Caco-2 (cell line): ENCODE data around the gene UGT1A9. TPM values are rescaled to one million over a fixed set of nuclear protein-coding genes. Genes with fewer than 3 reads are reported as not detected.

Experiments used
- BruUV-seq: library from RNA; stranded (reverse); fragments of 400-500 nt; replicated peaks from 2 replicates; lab custom pipeline; 2021; lab: Mats Ljungman, UMichigan
- CTCF ChIA-PET: fragments of 300-600 bp; sonication (Branson Sonifier 250); formaldehyde crosslinking; loops from one replicate; lab custom pipeline; 2022; ENCODE audit warnings: antibody characterized with exemption; lab: Charles Lee
- POLR2A ChIA-PET: fragments of 300-600 bp; sonication (Branson Sonifier 250); formaldehyde crosslinking; loops from one replicate; lab custom pipeline; 2022; ENCODE audit warnings: antibody characterized with exemption; lab: Charles Lee
- DNase-seq, 2 experiments: peaks; one replicate each; pipeline versions ENCODE4 v3.0.0 to v3.0.0-alpha.2; 2020 to 2022
- H3K27me3 ChIP-seq: replicated peaks from 2 replicates; pipeline ENCODE4 v1.6.0; 2011; ENCODE audit warnings: low read length; ENCODE audit not compliant: control insufficient read depth, insufficient read depth
- H3K36me3 ChIP-seq: 2 replicates; pipeline ENCODE4 v1.5.1; 2011; ENCODE audit warnings: low read length; ENCODE audit not compliant: control insufficient read depth, insufficient read depth
- H3K4me1 ChIP-seq: fragments of 250-450 bp; sonication (Bioruptor Pico); 2 replicates; pipeline ENCODE4 v1.5.1; 2020; ENCODE audit warnings: mild to moderate bottlenecking
- H3K4me3 ChIP-seq: 2 replicates; pipeline ENCODE4 v1.5.1; 2011; ENCODE audit warnings: low read depth, mild to moderate bottlenecking, control low read depth, low read length
- H3K9me3 ChIP-seq: fragments of 250-450 bp; sonication (Bioruptor Pico); 2 replicates; pipeline ENCODE4 v1.5.1; 2020; ENCODE audit warnings: mild to moderate bottlenecking, moderate library complexity
- H3K27ac Mint-ChIP-seq: one replicate; pipeline ENCODE4 v1.8.0; 2022; ENCODE audit warnings: mixed read lengths; ENCODE audit not compliant: unreplicated experiment
- H3K27me3 Mint-ChIP-seq: one replicate; pipeline ENCODE4 v1.8.0; 2022; ENCODE audit warnings: mixed read lengths; ENCODE audit not compliant: insufficient read depth, unreplicated experiment
- H3K36me3 Mint-ChIP-seq: one replicate; pipeline ENCODE4 v1.8.0; 2022; ENCODE audit warnings: mild to moderate bottlenecking, mixed read lengths; ENCODE audit not compliant: insufficient read depth, unreplicated experiment
- H3K4me1 Mint-ChIP-seq: one replicate; pipeline ENCODE4 v1.8.0; 2022; ENCODE audit warnings: low read depth, mixed read lengths; ENCODE audit not compliant: unreplicated experiment
- H3K4me3 Mint-ChIP-seq: one replicate; pipeline ENCODE4 v1.8.0; 2022; ENCODE audit warnings: mild to moderate bottlenecking, moderate library complexity, mixed read lengths; ENCODE audit not compliant: unreplicated experiment
- H3K9me3 Mint-ChIP-seq: one replicate; pipeline ENCODE4 v1.8.0; 2022; ENCODE audit warnings: mixed read lengths; ENCODE audit not compliant: unreplicated experiment
- intact Hi-C: fragments of 100-400 bp; cut with micrococcal nuclease; formaldehyde crosslinking; loops from one replicate; pipeline ENCODE4 v1.10.0; 2022; ENCODE audit not compliant: unreplicated experiment
- total RNA-seq: library from RNA; stranded (reverse); gene quantifications from 2 replicates; pipeline ENCODE4 v1.2.3, GENCODE V29; 2022
- TF ChIP-seq, protein P1 (sequence below), 2 experiments: fragments of 200-600 bp in 1 of 2; IDR thresholded peaks; 1 replicate in 1 of 2; 2 replicates in 1 of 2; pipeline versions ENCODE4 v1.5.1 to v1.8.0; 2011 to 2022; ENCODE audit warnings: antibody characterized with exemption in 1 of 2, control low read depth in 1 of 2, inconsistent platforms in 1 of 2, low read depth in 1 of 2, low read length in 1 of 2, mild to moderate bottlenecking in 1 of 2, moderate library complexity in 1 of 2; ENCODE audit not compliant: insufficient read depth in 1 of 2, severe bottlenecking in 1 of 2, unreplicated experiment in 1 of 2

UGT1A9 gene
- total RNA-seq, 1 experiment from 2014 or later: 0.20 TPM

- Mint-ChIP-seq H3K4me1 (no peaks in the 10 kb centered on the region), H3K27me3 (no peaks in the 10 kb centered on the region), H3K4me3 (no peak overlapping the region), H3K27ac (no peak overlapping the region), H3K36me3 (no peaks in the 10 kb centered on the region), H3K9me3 (no peaks in the 10 kb centered on the region)
- intact Hi-C loops: loop anchor here (1.0 kb wide), 1 partner anchor 19 kb away; no protein-coding TSS in a partner anchor
- TF ChIP-seq, protein P1, sequence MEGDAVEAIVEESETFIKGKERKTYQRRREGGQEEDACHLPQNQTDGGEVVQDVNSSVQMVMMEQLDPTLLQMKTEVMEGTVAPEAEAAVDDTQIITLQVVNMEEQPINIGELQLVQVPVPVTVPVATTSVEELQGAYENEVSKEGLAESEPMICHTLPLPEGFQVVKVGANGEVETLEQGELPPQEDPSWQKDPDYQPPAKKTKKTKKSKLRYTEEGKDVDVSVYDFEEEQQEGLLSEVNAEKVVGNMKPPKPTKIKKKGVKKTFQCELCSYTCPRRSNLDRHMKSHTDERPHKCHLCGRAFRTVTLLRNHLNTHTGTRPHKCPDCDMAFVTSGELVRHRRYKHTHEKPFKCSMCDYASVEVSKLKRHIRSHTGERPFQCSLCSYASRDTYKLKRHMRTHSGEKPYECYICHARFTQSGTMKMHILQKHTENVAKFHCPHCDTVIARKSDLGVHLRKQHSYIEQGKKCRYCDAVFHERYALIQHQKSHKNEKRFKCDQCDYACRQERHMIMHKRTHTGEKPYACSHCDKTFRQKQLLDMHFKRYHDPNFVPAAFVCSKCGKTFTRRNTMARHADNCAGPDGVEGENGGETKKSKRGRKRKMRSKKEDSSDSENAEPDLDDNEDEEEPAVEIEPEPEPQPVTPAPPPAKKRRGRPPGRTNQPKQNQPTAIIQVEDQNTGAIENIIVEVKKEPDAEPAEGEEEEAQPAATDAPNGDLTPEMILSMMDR (IDR thresholded peaks at IDR 0.05; ENCODE audit: insufficient read depth in 1 of 2, low read depth in 1 of 2, low read length in 1 of 2, severe bottlenecking in 1 of 2, unreplicated experiment in 1 of 2): no peak
- DNase-seq: no peak
- H3K27me3 ChIP-seq: no peaks in the 10 kb centered on the region
- no peak overlapping the region for H3K4me3 ChIP-seq
- ChIA-PET POLR2A (no interaction called here), CTCF (no interaction called here)
- H3K9me3 ChIP-seq: no peaks in the 10 kb centered on the region
- BruUV-seq: no TSS peak
- no peaks in the 10 kb centered on the region for H3K36me3 ChIP-seq
- H3K4me1 ChIP-seq: no peaks in the 10 kb centered on the region
Observed at GRCh38 chr2:233803994-233804393, 132.3 kb downstream of the UGT1A9 start.

- Mint-ChIP-seq H3K4me3 (no peak overlapping the region), H3K27ac (no peak overlapping the region), H3K9me3 (no peaks in the 10 kb centered on the region), H3K36me3 (no peaks in the 10 kb centered on the region), H3K27me3 (no peaks in the 10 kb centered on the region), H3K4me1 (no peaks in the 10 kb centered on the region)
- ChIA-PET POLR2A (no interaction called here), CTCF (no interaction called here)
- no peak for DNase-seq
- no peaks in the 10 kb centered on the region for H3K9me3 ChIP-seq
- H3K4me3 ChIP-seq: no peak overlapping the region
- TF ChIP-seq, protein P1 (IDR thresholded peaks at IDR 0.05; ENCODE audit: insufficient read depth in 1 of 2, low read depth in 1 of 2, low read length in 1 of 2, severe bottlenecking in 1 of 2, unreplicated experiment in 1 of 2): no peak
- BruUV-seq: no TSS peak
- H3K4me1 ChIP-seq: no peaks in the 10 kb centered on the region
- H3K36me3 ChIP-seq: no peaks in the 10 kb centered on the region
- intact Hi-C loops: no loop called here
- H3K27me3 ChIP-seq: no peaks in the 10 kb centered on the region
Observed at GRCh38 chr2:233807215-233807865, 135.6 kb downstream of the UGT1A9 start.

GRCh38 chr2:233807966-233808935, 136.6 kb downstream of the UGT1A9 start:
- ChIA-PET CTCF (no interaction called here), POLR2A (no interaction called here)
- Mint-ChIP-seq H3K9me3 (no peaks in the 10 kb centered on the region), H3K27me3 (no peaks in the 10 kb centered on the region), H3K36me3 (no peaks in the 10 kb centered on the region), H3K4me1 (no peaks in the 10 kb centered on the region), H3K27ac (no peak overlapping the region), H3K4me3 (no peak overlapping the region)
- intact Hi-C loops: no loop called here
- Histone ChIP-seq H3K27me3 (no peaks in the 10 kb centered on the region), H3K4me3 (no peak overlapping the region), H3K9me3 (no peaks in the 10 kb centered on the region), H3K4me1 (no peaks in the 10 kb centered on the region), H3K36me3 (no peaks in the 10 kb centered on the region)
- DNase-seq: no peak
- BruUV-seq: no TSS peak
- TF ChIP-seq, protein P1 (IDR thresholded peaks at IDR 0.05; ENCODE audit: insufficient read depth in 1 of 2, low read depth in 1 of 2, low read length in 1 of 2, severe bottlenecking in 1 of 2, unreplicated experiment in 1 of 2): no peak
